ENCODE data around the gene NYAP2.

Gene NYAP2

GRCh38 chr2:225558399-225559071, 159.0 kb downstream of the NYAP2 start:
- no peak for DNase-seq (ENCODE audit: low read depth in 2 of 2)

- no peak for DNase-seq (ENCODE audit: low read depth in 2 of 2)
Observed at GRCh38 chr2:225559072-225559415, 159.5 kb downstream of the NYAP2 start.

GRCh38 chr2:225566798-225567197, 167.3 kb downstream of the NYAP2 start:
- DNase-seq (ENCODE audit: low read depth in 2 of 2) = no peak

- DNase-seq (ENCODE audit: low read depth in 2 of 2) = no peak
Observed at GRCh38 chr2:225569995-225570394, 170.5 kb downstream of the NYAP2 start.

GRCh38 chr2:225573603-225574002, 174.1 kb downstream of the NYAP2 start:
- no peak for DNase-seq (ENCODE audit: low read depth in 2 of 2)

- no peak for DNase-seq (ENCODE audit: low read depth in 2 of 2)
Observed at GRCh38 chr2:225574582-225575138, 175.2 kb downstream of the NYAP2 start.

- no peak for DNase-seq (ENCODE audit: low read depth in 2 of 2)
Observed at GRCh38 chr2:225581135-225581534, 181.6 kb downstream of the NYAP2 start.

- no peak for DNase-seq (ENCODE audit: low read depth in 2 of 2)
Observed at GRCh38 chr2:225581906-225582305, 182.4 kb downstream of the NYAP2 start.

- no peak for DNase-seq (ENCODE audit: low read depth in 2 of 2)
Observed at GRCh38 chr2:225582355-225583116, 183.0 kb downstream of the NYAP2 start.

GRCh38 chr2:225584796-225585195, 185.3 kb downstream of the NYAP2 start:
- DNase-seq (ENCODE audit: low read depth in 2 of 2) = no peak

- no peak for DNase-seq (ENCODE audit: low read depth in 2 of 2)
Observed at GRCh38 chr2:225590932-225591331, 191.4 kb downstream of the NYAP2 start.

- DNase-seq (ENCODE audit: low read depth in 2 of 2) = no peak
Observed at GRCh38 chr2:225597911-225598310, 198.4 kb downstream of the NYAP2 start.

GRCh38 chr2:225598426-225598825, 198.9 kb downstream of the NYAP2 start:
- no peak for DNase-seq (ENCODE audit: low read depth in 2 of 2)

GRCh38 chr2:225598897-225599296, 199.4 kb downstream of the NYAP2 start:
- DNase-seq (ENCODE audit: low read depth in 2 of 2) = no peak

GRCh38 chr2:225599856-225600255, 200.3 kb downstream of the NYAP2 start:
- no peak for DNase-seq (ENCODE audit: low read depth in 2 of 2)

- no peak for DNase-seq (ENCODE audit: low read depth in 2 of 2)
Observed at GRCh38 chr2:225600444-225600843, 200.9 kb downstream of the NYAP2 start.

GRCh38 chr2:225600865-225601264, 201.4 kb downstream of the NYAP2 start:
- DNase-seq (ENCODE audit: low read depth in 2 of 2) = no peak

GRCh38 chr2:225602205-225602604, 202.7 kb downstream of the NYAP2 start:
- no peak for DNase-seq (ENCODE audit: low read depth in 2 of 2)

- DNase-seq (ENCODE audit: low read depth in 2 of 2) = no peak
Observed at GRCh38 chr2:225608136-225608535, 208.6 kb downstream of the NYAP2 start.

GRCh38 chr2:225612636-225613035, 213.1 kb downstream of the NYAP2 start:
- DNase-seq (ENCODE audit: low read depth in 2 of 2) = no peak

- no peak for DNase-seq (ENCODE audit: low read depth in 2 of 2)
Observed at GRCh38 chr2:225614915-225615314, 215.4 kb downstream of the NYAP2 start.

- DNase-seq (ENCODE audit: low read depth in 2 of 2) = no peak
Observed at GRCh38 chr2:225615514-225615913, 216.0 kb downstream of the NYAP2 start.

GRCh38 chr2:225616372-225616771, 216.9 kb downstream of the NYAP2 start:
- no peak for DNase-seq (ENCODE audit: low read depth in 2 of 2)
